CD4-positive, alpha-beta T cell treated with Interleukin-6 for 4 hours (primary cell): Measurements from ENCODE around the gene MYO9A.
"Not testable (repeated sequence)": the region's sequence is repeated elsewhere in the genome, so short reads cannot be mapped to it uniquely, and the experiment has no call there.

Experiments used
- DNase-seq: peaks from one replicate; pipeline ENCODE4 v3.0.0-alpha.2; 2020; ENCODE audit warnings: mixed read lengths

MYO9A gene

DNA sequence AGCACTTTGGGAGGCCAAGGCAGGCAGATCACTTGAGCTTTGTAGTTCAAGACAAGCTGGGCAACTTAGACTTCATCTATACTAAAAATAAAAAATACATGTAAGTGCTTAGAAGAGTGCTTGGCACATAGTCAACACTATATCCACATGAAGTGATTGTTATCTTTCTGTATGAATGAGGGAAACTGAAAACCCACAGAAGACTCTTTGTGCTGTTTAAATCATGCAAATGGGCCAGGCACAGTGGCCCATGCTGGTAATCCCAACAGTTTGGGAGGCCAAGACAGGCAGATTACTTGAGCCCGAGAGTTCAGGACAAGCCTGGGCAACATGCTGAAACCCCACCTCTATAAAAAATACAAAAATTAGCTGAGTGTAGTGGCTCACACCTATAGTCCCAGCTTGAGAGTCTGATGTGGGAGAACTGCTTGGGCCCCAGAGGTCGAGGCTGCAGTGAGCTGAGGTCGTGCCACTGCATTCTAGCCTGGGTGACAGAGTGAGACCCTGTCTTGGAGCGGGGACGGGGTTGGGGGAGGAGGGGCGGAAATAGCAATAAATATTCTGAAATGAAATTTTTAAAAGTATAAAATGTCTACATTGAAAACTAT lies 177.9 kb downstream of the MYO9A start:
- DNase-seq = no peak

DNA sequence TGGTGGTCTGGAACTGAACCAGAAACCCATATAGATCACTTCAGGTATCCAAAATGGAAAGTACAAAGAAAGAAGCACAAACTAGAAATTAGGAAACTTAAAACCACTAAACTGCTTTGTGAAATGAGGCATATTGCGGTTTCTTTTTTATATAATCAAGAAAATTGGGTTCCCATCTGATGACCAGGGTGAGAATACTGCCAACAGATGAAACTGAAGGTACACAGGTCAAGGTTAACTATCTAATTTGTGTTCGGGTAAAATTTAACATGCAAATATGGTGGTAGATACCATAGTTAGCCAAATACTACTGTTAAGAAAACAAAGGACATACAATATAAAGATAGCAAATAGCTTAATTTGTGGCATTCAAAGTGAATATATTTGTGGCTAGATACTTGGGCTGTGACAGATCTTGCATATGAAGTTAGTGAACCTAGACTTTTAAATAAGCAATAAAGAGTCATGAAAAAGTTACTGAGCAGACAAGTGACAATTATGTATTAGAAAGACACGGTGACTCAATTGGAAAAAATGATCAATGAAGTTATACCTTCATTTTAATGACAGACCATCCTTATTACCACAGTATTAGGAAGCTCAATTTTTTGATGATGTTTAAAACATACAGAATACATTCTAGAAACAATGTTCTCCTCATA lies 180.2 kb downstream of the MYO9A start:
- DNase-seq = no peak

DNA sequence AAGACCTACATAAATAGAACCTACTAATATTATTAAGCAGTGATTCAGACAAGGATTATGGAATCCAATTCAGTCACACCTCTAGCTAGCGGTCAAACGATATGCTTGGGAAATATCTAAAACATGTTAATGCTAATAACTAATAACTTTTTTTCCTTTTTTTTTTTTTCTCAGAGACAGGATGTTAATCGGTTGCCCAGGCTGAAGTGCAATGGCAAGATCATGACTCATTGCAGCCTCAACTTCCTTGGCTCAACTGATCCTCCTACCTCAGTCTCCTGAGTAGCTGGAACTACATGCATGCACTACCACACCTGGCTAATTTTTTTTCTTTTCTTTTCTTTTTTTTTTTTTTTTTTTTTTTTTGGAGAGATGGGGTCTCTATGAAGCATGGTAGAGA lies 183.5 kb downstream of the MYO9A start:
- no peak for DNase-seq

DNA sequence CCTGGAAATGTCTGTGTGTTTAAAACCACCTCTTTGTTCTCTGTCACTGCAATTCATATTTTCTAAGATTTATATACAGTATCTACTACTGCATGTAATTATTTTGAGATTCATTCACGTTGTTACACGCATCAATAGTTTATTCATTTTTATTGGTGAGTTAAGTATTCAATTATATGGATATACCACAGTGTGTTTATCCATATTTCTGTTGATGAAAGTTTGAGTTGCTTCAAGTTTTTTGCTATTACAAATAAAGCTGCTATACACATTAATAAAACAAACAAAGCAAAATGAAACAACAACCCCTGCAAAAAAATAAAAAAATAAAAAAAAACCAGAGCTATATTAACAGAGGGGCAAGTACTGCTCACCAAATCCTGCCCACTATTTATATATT lies 185.3 kb downstream of the MYO9A start:
- DNase-seq = no peak

DNA sequence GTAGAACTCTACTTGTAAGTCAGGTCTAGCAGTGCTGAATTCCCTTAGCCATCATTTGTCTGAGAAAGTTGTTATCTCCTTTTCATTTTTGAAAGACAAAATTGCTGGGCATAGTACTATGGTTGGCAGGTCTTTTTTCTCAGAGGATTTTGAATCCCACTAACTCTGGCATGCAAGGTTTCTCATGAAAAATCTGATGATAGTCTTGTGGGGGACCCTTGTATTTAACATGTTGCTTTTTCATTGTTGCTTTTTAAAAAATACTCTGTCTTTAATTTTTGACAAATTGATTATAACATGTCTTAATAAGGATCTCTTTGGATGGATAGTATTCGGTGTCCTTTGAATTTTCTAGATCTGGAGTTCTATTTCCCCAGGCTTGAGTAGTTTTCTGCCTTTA lies 186.7 kb downstream of the MYO9A start:
- DNase-seq = no peak

DNA sequence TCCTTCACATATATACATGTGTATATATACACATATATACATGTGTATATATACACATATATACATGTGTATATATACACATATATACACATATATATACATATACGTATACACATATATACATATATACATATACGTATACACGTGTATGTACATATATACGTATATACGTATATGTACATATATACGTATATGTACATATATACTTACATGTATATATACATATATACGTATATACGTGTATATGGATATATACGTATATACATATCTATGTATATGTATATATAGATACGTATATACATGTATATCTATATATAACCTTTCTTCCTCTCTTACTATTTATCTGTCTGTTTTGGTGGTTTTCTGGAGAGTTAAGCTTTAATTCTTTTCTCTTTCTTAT lies 192.8 kb downstream of the MYO9A start:
- DNase-seq = no peak

DNA sequence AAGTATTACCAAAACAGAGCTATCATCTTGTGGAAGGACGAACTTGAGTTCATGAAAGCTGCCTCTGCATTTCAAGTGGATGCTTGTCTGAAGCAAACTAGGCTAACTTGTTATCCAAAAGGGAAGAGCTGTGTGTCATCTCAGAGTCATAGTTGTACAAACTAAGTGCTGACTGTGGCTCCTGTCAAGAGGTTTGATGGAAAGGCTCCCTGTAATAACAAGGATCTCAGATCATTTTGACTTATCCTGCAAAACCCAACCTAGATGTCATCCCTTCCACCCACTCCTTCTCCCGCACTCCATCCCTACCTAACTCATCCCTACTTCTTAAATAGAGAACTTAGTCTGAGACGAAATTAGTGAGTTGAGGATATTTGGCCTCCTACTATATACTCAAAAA lies 196.8 kb downstream of the MYO9A start:
- DNase-seq = no peak

DNA sequence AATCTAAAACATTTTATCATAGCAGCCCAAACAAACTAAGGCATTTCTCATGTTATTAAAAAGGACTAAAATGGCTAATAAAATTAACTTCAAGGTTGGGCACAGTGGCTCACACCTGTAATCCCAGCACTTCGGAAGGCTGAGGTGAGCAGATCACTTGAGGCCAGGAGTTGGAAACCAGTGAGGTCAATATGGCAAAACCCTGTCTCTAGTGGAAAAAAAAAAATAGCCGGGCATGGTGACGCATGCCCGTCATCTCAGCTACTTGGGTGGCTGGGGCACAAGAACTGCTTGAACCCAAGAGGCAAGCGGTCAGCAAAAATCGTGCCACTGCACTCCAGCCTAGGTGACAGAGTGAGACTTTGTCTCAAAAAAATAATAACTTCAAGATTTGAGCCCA lies 197.4 kb downstream of the MYO9A start:
- no peak for DNase-seq

DNA sequence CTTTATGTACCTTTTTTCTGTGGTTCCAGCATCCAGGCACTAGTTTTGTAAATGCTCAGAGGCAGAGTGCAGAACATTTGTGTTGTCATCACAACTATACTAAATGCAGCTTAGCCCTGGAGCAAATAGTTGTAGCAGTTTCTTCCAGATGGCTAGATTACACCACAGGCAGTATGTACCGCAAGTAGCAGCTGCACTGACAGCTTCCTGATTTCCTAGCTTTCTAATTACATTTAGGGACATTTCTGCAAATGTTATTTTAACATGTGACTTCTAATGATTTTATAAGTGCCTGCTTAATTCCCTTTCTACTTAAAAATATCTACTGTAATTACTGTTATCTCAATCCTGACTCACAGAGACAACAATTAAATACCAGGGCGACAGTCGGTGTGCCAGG lies 201.1 kb downstream of the MYO9A start:
- no peak for DNase-seq

DNA sequence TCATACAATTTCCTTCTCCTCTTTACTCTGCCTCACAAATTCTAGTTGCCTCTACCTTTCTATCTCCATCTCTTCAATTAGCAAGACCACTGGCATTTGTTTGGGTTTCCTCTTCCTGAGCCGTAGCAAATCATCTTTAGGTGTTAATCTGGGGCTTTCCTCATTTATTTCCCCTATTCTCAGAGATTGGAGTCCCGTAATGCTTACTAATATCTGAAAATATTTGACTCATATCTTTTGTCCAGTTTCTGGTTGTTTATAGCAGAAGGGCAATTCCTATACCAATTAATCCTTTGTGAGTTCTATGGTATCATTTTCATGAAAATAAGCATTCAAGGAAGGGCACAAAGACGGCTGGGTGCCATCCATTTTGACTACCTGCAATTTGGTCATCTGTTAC lies 203.9 kb downstream of the MYO9A start:
- no peak for DNase-seq

DNA sequence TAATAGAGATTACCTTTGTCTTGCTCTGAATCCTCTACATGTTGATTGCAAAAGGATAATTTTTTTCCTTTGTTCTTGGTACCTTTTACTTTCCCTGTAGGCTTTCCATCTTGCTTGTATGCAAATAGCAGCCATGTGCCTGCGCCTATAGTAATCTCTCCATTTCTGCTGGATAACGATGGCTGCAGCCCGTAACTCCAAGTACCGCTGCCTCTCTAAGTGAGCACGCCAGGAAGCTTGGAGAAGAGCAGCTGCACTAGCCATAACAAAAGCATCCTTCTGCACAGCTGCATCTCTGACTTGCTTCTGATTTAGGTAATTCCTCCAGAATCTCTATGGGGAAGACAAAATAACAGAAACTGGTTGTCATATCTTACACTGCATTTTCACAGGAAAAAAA lies 218.3 kb downstream of the MYO9A start:
- DNase-seq = no peak

DNA sequence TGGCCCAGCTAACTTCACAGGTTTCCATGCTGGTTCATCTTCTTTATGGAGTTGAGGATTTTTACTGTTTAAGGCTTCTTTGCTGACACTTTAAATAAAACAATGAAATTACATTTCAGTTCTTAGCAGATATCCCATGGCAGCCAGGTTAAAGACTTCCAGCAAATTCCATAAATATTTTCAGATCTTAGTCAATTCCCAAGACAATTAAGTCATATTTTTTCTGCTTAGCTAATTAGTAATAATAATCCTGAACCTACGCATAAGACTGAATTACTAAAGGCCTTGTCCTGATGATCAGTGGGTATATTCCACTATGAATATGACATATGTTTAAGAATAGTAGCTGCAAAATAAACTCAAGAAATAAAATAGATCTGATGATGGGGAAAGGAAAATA lies 224.3 kb downstream of the MYO9A start:
- DNase-seq = no peak

DNA sequence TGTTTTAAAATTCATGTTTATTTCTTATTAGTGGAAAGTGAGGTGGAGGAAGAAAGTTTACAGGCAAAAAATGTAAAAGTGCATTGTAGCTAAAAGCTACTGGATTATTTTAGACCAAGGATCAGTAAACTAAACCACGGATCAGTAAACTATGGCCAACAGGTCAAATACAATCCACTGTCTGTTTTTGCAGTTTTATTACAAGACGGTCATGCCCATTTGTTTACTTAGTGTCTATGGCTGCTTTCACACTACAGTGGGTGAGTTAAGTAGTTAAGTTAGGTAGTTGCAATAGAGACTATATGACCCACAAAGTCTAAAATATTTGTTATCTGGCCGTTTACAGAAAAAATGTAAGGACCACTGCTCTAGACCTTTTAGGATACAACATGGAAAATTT lies 225.6 kb downstream of the MYO9A start:
- no peak for DNase-seq

DNA sequence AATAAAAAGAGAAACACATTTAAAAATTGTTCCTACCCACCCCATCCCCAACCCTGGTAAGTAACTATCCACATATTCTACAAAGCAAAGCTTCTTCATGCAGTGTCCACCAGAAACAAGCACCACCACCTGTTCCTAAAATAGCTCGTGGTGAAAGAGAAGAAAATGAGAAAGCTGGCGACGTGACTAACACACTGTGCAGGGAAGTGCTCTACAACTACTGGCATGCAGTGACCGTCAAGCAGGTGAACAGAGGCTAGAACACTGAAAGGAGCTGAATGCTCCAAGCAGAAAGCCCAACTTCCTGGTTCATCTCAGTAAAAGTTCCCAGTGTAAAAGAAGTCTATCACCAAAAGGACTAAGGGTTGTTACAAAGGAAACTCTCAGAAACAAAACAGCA lies 226.9 kb downstream of the MYO9A start:
- no peak for DNase-seq

DNA sequence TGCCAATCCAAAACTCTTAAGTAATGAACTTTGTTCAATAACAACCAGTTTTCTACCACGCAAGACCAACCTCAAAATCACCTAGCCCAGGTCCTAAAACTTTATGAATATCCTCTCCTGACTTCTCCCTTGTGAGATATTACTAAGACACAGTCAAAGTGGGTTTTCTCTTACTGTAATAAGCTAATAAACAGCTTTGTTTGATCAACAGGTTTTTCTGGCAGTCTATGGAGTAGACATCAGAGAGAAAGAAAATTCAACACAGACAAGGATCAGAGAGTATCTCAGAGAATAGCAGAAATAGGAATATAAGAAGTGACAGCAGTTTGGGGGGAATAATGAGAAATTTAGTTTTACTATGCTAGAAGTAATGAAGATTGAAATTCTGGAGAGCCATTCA lies 228.0 kb downstream of the MYO9A start:
- DNase-seq = no peak

DNA sequence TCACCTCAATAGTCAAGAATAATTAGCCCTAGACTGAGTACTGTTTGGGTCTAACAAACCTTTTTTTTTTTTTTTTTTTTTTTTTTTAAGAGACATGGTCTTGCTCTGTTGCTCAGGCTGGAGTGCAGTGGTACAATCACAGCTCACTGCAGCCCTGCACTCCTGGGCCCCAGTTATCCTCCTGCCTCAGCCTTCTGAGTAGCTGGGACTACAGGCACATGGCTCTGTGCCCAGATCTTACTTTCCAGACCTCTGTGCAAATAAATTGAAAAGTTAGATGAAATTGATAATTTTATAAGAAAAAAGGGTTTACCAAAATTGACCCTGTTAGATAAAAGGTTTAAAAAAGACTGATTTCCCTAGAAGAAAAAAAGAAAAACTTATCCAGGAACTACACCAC lies 228.6 kb downstream of the MYO9A start:
- DNase-seq = no peak

DNA sequence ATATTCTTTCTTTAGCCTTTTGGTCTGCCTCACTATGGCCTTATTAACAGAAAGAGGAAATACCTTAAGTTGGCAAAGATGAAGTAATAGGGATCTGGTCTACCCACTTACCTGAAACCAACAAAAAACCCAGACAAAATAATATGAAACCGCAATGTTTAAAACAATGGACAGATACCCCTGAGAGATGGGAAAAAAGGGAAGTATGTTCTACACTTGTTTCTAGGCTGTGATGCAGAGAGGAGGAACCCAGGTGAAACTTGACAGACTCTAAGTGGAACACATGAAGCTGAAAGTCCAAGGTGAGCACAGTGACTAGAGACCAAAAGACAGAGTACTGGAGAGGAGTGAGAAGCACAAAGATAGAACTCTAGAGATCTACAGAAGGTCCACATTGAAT lies 229.2 kb downstream of the MYO9A start:
- no peak for DNase-seq

DNA sequence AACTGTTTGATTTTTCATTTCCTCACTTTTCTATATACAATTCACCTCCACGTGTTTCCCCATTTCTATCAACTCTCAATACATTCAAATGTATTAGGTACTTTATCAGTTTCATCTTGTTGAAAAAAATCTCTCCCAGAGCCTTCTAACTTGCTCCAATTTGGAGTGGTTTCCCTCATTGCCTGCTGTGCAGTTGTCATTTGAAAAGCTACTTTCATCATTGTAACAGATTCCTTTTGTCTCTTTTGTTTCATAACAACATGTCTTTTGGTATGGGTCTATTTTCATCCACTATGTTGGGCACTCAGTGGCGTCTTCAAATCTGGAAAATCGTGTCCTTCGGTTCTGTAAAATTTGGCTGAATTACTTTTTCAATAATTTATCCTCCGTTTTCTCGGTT lies 232.6 kb downstream of the MYO9A start:
- no peak for DNase-seq

DNA sequence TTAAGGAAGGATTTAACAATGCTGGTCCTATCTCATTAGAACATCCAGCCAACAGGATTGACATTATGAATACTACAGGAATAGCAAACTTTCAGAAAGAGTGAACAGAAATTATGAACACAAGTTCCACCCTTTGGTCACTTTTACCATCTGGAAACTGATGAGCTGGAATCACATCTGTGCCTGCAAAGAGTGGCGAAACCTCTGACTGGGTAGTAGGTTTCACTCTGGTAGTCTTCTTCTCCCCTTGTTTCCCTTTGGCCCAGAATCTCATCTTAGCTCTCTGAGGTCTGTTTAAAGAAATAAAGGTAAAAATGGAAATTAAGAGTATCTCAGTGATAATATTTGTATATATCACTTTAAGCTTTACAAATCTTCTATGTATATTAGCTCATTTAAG lies 234.5 kb downstream of the MYO9A start:
- no peak for DNase-seq

DNA sequence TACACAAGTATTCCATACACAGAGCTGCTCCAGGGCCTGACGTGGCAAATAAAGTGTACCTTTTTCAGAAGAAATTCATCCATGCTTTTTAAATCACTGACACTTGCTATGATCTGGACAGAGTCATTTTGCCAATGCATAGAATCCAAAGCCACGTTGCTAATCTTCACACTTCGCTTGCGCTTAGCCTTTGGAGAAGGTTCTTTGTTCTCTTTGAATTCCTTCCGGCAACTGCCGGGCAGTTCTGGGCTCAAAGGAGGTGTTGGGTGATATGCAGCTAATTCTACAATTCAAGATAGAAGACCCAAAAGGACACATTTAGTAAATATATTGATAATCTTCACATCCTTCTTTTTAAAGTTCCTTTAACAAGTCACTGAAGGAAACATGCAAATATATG lies 237.7 kb downstream of the MYO9A start:
- DNase-seq = no peak

DNA sequence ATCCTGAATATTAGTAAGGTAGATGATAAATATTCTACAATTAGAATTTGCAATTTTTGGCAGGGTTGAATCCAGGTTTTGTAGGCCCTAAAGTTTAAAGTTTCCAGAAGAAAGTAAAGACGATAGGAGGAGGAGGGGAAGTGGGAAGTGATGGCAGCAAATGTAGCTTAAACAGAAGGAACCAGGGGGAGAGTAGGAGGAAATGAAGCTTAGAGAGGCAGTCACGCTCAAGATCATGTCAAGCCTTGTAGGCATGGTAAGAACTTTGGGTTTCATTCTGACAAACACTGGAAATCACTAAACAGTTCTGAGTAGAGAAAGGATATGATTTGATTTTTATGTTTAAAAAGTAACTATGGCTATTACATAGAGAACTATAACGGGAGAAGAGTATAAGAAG lies 243.7 kb downstream of the MYO9A start:
- no peak for DNase-seq

DNA sequence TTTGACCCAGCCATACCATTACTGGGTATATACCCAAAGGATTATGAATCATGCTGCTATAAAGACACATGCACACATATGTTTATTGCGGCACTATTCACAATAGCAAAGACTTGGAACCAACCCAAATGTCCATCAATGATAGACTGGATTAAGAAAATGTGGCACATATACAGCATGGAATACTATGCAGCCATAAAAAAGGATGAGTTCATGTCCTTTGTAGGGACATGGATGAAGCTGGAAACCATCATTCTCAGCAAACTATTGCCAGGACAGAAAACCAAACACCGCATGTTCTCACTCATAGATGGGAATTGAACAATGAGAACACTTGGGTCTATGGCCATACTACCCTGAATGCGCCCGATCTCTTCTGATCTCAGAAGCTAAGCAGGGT lies 259.7 kb downstream of the MYO9A start:
- DNase-seq = not testable (repeated sequence)

DNA sequence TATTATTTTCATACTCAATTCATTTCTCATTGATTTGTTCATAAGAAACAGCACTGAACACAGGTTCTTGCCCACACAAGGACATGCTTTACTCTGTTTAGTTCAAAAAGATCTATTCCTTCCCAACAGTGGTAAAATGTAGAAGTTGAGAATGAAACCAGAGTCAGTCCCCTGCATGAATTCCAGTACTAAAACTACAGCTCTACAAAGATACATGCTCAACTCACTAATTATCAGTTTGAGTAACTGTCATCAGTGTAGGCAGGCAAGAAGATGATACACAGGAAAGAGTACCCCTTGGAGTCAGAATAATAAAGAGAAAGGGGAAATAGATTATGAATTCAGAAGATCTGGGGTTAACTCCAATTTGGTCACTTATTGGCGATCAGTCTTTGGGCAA lies 264.4 kb downstream of the MYO9A start:
- DNase-seq = no peak

DNA sequence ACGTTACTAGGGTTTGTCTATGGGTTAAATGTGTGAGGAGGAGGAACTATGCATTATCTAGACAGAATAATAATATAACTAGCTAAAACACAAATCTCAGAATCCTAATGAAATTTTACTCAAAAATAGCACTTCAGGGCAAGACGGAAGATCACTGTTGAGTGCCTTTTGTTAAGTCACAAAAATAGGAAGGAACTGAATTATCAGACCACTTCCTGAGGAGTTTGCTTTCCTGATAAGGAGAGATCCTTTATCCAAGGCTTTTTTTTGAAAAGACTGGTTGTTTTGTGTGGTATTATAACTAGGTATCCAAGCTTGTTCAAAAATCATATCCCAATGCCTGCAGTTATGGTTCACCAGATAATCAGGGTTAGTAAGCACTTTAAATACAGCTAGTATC lies 273.0 kb downstream of the MYO9A start:
- no peak for DNase-seq

DNA sequence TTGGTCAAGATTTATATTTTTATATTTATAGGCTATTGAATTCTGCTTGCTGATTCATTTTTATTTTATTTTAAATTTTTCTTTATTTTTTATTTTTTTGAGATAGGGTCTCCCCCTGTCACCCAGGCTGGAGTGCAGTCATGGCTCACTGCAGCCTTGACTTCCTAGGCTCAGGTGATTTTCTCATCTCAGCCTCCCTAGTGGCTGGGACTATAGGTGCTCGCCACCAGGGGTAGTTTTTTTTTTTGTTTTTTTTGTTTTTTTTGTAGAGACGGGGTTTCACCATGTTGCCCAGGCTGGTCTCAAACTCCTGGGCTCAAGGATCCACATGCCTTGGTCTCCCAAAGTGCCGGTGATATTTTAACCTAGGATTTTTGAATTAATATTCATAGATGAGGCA lies 276.4 kb downstream of the MYO9A start:
- no peak for DNase-seq
